Nephron progenitor cell (in vitro differentiated cells): ENCODE measurements around the gene BABAM2.
A peak's percentile ranks its signal among the peaks of the same experiment; 100 is the strongest.

Experiments used
- DNase-seq: peaks from one replicate; pipeline ENCODE4 v3.0.0; 2021
- H3K27ac Mint-ChIP-seq: 2 replicates; pipeline ENCODE4 v1.8.0; 2021; ENCODE audit warnings: mild to moderate bottlenecking, moderate library complexity, mixed read lengths
- H3K27me3 Mint-ChIP-seq: 2 replicates; pipeline ENCODE4 v1.8.0; 2021; ENCODE audit warnings: mild to moderate bottlenecking, low read depth, mixed read lengths; ENCODE audit not compliant: poor library complexity
- H3K36me3 Mint-ChIP-seq: 2 replicates; pipeline ENCODE4 v1.8.0; 2021; ENCODE audit warnings: low read depth, mixed read lengths
- H3K4me1 Mint-ChIP-seq: 2 replicates; pipeline ENCODE4 v1.8.0; 2021; ENCODE audit warnings: mixed read lengths
- H3K4me3 Mint-ChIP-seq: 2 replicates; pipeline ENCODE4 v1.8.0; 2021; ENCODE audit warnings: mild to moderate bottlenecking, moderate library complexity, mixed read lengths
- H3K9me3 Mint-ChIP-seq: 2 replicates; pipeline ENCODE4 v1.8.0; 2021; ENCODE audit warnings: mild to moderate bottlenecking, moderate library complexity, mixed read lengths
- CTCF ChIP-seq: fragments of 200-600 bp; sonication (generic); IDR thresholded peaks from 2 replicates; pipeline ENCODE4 v1.5.0; 2021; ENCODE audit warnings: antibody characterized with exemption

Gene BABAM2

GRCh38 chr2:28339516-28340175 is 449.1 kb downstream of the BABAM2 start:
- H3K4me3 Mint-ChIP-seq = no peak overlapping the region
- H3K27me3 Mint-ChIP-seq = peaks cover 3% of the 10 kb centered on the region
- no peaks in the 10 kb centered on the region for H3K9me3 Mint-ChIP-seq
- TF ChIP-seq CTCF = no peak
- H3K27ac Mint-ChIP-seq = peak overlapping the region; percentile 90
- no peaks in the 10 kb centered on the region for H3K36me3 Mint-ChIP-seq
- H3K4me1 Mint-ChIP-seq = peaks cover 62% of the 10 kb centered on the region
- DNase-seq = no peak

- Mint-ChIP-seq H3K4me1 (peaks cover 67% of the 10 kb centered on the region), H3K27me3 (peaks cover 3% of the 10 kb centered on the region), H3K4me3 (no peak overlapping the region), H3K9me3 (no peaks in the 10 kb centered on the region), H3K27ac (peak overlapping the region; percentile 36), H3K36me3 (no peaks in the 10 kb centered on the region)
- DNase-seq = no peak
- no peak for TF ChIP-seq CTCF
Observed at GRCh38 chr2:28340312-28341202, 450.0 kb downstream of the BABAM2 start.

- no peaks in the 10 kb centered on the region for H3K9me3 Mint-ChIP-seq
- H3K27ac Mint-ChIP-seq = peak overlapping the region; percentile 36
- DNase-seq = no peak
- no peak for TF ChIP-seq CTCF
- H3K4me1 Mint-ChIP-seq = peaks cover 65% of the 10 kb centered on the region
- H3K4me3 Mint-ChIP-seq = no peak overlapping the region
- no peaks in the 10 kb centered on the region for H3K36me3 Mint-ChIP-seq
- peaks cover 3% of the 10 kb centered on the region for H3K27me3 Mint-ChIP-seq
Observed at GRCh38 chr2:28341208-28341891, 450.8 kb downstream of the BABAM2 start.

GRCh38 chr2:28342081-28342967 is 451.8 kb downstream of the BABAM2 start:
- no peaks in the 10 kb centered on the region for H3K27me3 Mint-ChIP-seq
- no peak for DNase-seq
- H3K36me3 Mint-ChIP-seq = no peaks in the 10 kb centered on the region
- H3K9me3 Mint-ChIP-seq = no peaks in the 10 kb centered on the region
- H3K27ac Mint-ChIP-seq = peak overlapping the region; percentile 25
- peaks cover 75% of the 10 kb centered on the region for H3K4me1 Mint-ChIP-seq
- H3K4me3 Mint-ChIP-seq = no peak overlapping the region
- TF ChIP-seq CTCF = no peak

- H3K9me3 Mint-ChIP-seq = no peaks in the 10 kb centered on the region
- no peaks in the 10 kb centered on the region for H3K27me3 Mint-ChIP-seq
- H3K27ac Mint-ChIP-seq = no peak overlapping the region
- H3K4me3 Mint-ChIP-seq = no peak overlapping the region
- no peaks in the 10 kb centered on the region for H3K36me3 Mint-ChIP-seq
- H3K4me1 Mint-ChIP-seq = peaks cover 71% of the 10 kb centered on the region
- no peak for TF ChIP-seq CTCF
- no peak for DNase-seq
Observed at GRCh38 chr2:28343184-28343942, 452.8 kb downstream of the BABAM2 start.
